Liver (tissue), 9 donors: ENCODE measurements around the gene BTBD9. TPM values are rescaled to one million over a fixed set of nuclear protein-coding genes. Genes with fewer than 3 reads are reported as not detected.

Experiments
- DNase-seq: peaks from one replicate; pipeline ENCODE4 v3.0.0-alpha.2; 2017; ENCODE audit warnings: low spot score
- H3K27ac ChIP-seq, 2 donors: one replicate each; pipeline ENCODE4 v1.7.0; 2013; ENCODE audit warnings: inconsistent platforms in 2 of 2, low read length in 2 of 2, control low read depth in 1 of 2, low read depth in 1 of 2, mild to moderate bottlenecking in 1 of 2
- H3K27me3 ChIP-seq, 4 donors: one replicate each; pipeline versions ENCODE4 v1.6.1 to v1.7.0; 2013; ENCODE audit warnings: low read length in 3 of 4, inconsistent platforms in 1 of 4, mild to moderate bottlenecking in 1 of 4, moderate library complexity in 1 of 4; ENCODE audit not compliant: control insufficient read depth in 4 of 4, insufficient read depth in 4 of 4
- H3K36me3 ChIP-seq, 4 donors: one replicate each; pipeline versions ENCODE4 v1.6.1 to v1.7.0; 2013; ENCODE audit warnings: low read length in 3 of 4, mild to moderate bottlenecking in 3 of 4, low read depth in 1 of 4, moderate library complexity in 1 of 4; ENCODE audit not compliant: control insufficient read depth in 4 of 4, insufficient read depth in 3 of 4
- H3K4me1 ChIP-seq, 4 donors: one replicate each; pipeline versions ENCODE4 v1.6.1 to v1.7.0; 2013; ENCODE audit warnings: low read length in 3 of 4, mild to moderate bottlenecking in 3 of 4, moderate library complexity in 1 of 4; ENCODE audit not compliant: control insufficient read depth in 4 of 4, insufficient read depth in 4 of 4
- H3K4me3 ChIP-seq, 3 donors: one replicate each; pipeline versions ENCODE4 v1.6.1 to v1.7.0; 2013; ENCODE audit warnings: low read length in 3 of 3, control low read depth in 1 of 3, low read depth in 1 of 3, mild to moderate bottlenecking in 1 of 3
- H3K9ac ChIP-seq, 2 donors: one replicate each; pipeline ENCODE4 v1.7.0; 2013; ENCODE audit warnings: low read length in 2 of 2, mild to moderate bottlenecking in 2 of 2, moderate library complexity in 2 of 2, control low read depth in 1 of 2, low read depth in 1 of 2
- H3K9me3 ChIP-seq, 4 donors: one replicate each; pipeline versions ENCODE4 v1.6.1 to v1.7.0; 2013; ENCODE audit warnings: low read length in 3 of 4; ENCODE audit not compliant: control insufficient read depth in 4 of 4
- ATF3 ChIP-seq: IDR thresholded peaks from 2 replicates; pipeline ENCODE4 v1.6.1; 2016; ENCODE audit warnings: antibody characterized with exemption
- CTCF ChIP-seq: fragments of 150-350 bp; IDR thresholded peaks from 2 replicates; pipeline ENCODE4 v1.5.1; 2017; ENCODE audit warnings: improper control_type of control experiment, low read depth, low read length; ENCODE audit not compliant: missing input control
- EGR1 ChIP-seq, 2 donors: IDR thresholded peaks; 2 replicates each; pipeline ENCODE4 v1.6.1; 2016 to 2018; ENCODE audit warnings: antibody characterized with exemption in 2 of 2, low read depth in 2 of 2
- FOXA1 ChIP-seq: IDR thresholded peaks from 2 replicates; pipeline ENCODE4 v1.6.1; 2016; ENCODE audit warnings: antibody characterized with exemption
- FOXA2 ChIP-seq: IDR thresholded peaks from 2 replicates; pipeline ENCODE4 v1.6.1; 2016; ENCODE audit warnings: antibody characterized with exemption
- GABPA ChIP-seq, 2 donors: IDR thresholded peaks in 1 of 2; conservative IDR thresholded peaks in 1 of 2; 2 replicates each; pipeline ENCODE4 v1.6.1; 2016; ENCODE audit warnings: antibody characterized with exemption in 2 of 2, mild to moderate bottlenecking in 1 of 2, moderate library complexity in 1 of 2
- HNF4A ChIP-seq, 2 donors: conservative IDR thresholded peaks; 2 replicates each; pipeline ENCODE4 v1.6.1; 2016; ENCODE audit warnings: antibody characterized with exemption in 2 of 2, mild to moderate bottlenecking in 2 of 2
- HNF4G ChIP-seq: IDR thresholded peaks from 2 replicates; pipeline ENCODE4 v1.6.1; 2016; ENCODE audit warnings: antibody characterized with exemption
- JUND ChIP-seq, 2 donors: IDR thresholded peaks; 2 replicates each; pipeline ENCODE4 v1.6.1; 2016; ENCODE audit warnings: antibody characterized with exemption in 2 of 2
- MAX ChIP-seq: IDR thresholded peaks from 2 replicates; pipeline ENCODE4 v1.6.1; 2016; ENCODE audit warnings: antibody characterized with exemption
- NR2F2 ChIP-seq: IDR thresholded peaks from 2 replicates; pipeline ENCODE4 v1.6.1; 2016; ENCODE audit warnings: antibody characterized with exemption
- RAD21 ChIP-seq, 2 donors: IDR thresholded peaks; 2 replicates each; pipeline ENCODE4 v1.6.1; 2016; ENCODE audit warnings: antibody characterized with exemption in 2 of 2, mild to moderate bottlenecking in 2 of 2
- REST ChIP-seq: IDR thresholded peaks from 2 replicates; pipeline ENCODE4 v1.6.1; 2016; ENCODE audit warnings: antibody characterized with exemption, mild to moderate bottlenecking
- RXRA ChIP-seq, 2 donors: IDR thresholded peaks; 2 replicates each; pipeline ENCODE4 v1.6.1; 2017 to 2018; ENCODE audit warnings: antibody characterized with exemption in 2 of 2, mild to moderate bottlenecking in 1 of 2
- SP1 ChIP-seq: IDR thresholded peaks from 2 replicates; pipeline ENCODE4 v1.6.1; 2018; ENCODE audit warnings: antibody characterized with exemption, mild to moderate bottlenecking
- TAF1 ChIP-seq: conservative IDR thresholded peaks from 2 replicates; pipeline ENCODE4 v1.6.1; 2016; ENCODE audit warnings: antibody characterized with exemption, mild to moderate bottlenecking
- YY1 ChIP-seq: IDR thresholded peaks from 2 replicates; pipeline ENCODE4 v1.6.1; 2016; ENCODE audit warnings: antibody characterized with exemption, mild to moderate bottlenecking
- ZBTB33 ChIP-seq: IDR thresholded peaks from 2 replicates; pipeline ENCODE4 v1.6.1; 2016; ENCODE audit warnings: antibody characterized with exemption
- polyA plus RNA-seq, 2 donors: library from polyadenylated mRNA; stranded (reverse) in 1 of 2; unstranded in 1 of 2; fragments of 200-250 nt in 1 of 2; fragments of >200 nt in 1 of 2; fragmentation: Nextera tagmentation in 1 of 2; extraction: Ambion mirVana in 1 of 2; gene quantifications; one replicate each; pipeline versions ENCODE4 v1.2.1 to v1.2.3, GENCODE V29; 2013 to 2015
- total RNA-seq, 2 donors: library from RNA; depleted of rRNA; stranded (reverse); fragments of >200 nt; gene quantifications; one replicate each; pipeline ENCODE4 v1.2.3, GENCODE V29; 2014
- donor health status: healthy.
- donor health status: healthy.
- donor health status: healthy.
- donor health status: healthy.
- donor health status: healthy.

Gene BTBD9
- total and polyA plus RNA-seq, 4 donors, result 2.0 to 12.4 (median 5.7) TPM

- H3K4me3 ChIP-seq, result no peak overlapping the region
- no peaks in the 10 kb centered on the region for H3K36me3 ChIP-seq
- H3K27me3 ChIP-seq, result no peaks in the 10 kb centered on the region
- DNase-seq, result no peak
- no peaks in the 10 kb centered on the region for H3K9me3 ChIP-seq
- H3K9ac ChIP-seq, result no peak overlapping the region
- peaks cover 0 to 2% (median 0%) of the 10 kb centered on the region in 4 donors for H3K4me1 ChIP-seq
- H3K27ac ChIP-seq, result no peak overlapping the region
- no peak for TF ChIP-seq HNF4G
- no peak for TF ChIP-seq RXRA (IDR thresholded peaks at IDR 0.05)
- no peak for TF ChIP-seq YY1
- TF ChIP-seq HNF4A (conservative IDR thresholded peaks at IDR 0.05), result no peak
- TF ChIP-seq FOXA2, result no peak
- TF ChIP-seq GABPA (IDR thresholded peaks at IDR 0.05 in 1 of 2, conservative IDR thresholded peaks at IDR 0.05 in 1 of 2), result no peak
- TF ChIP-seq TAF1, result no peak
- no peak for TF ChIP-seq JUND (IDR thresholded peaks at IDR 0.05)
- TF ChIP-seq RAD21 (IDR thresholded peaks at IDR 0.05), result no peak
- no peak for TF ChIP-seq MAX
- no peak for TF ChIP-seq REST
- no peak for TF ChIP-seq ATF3
- TF ChIP-seq SP1, result no peak
- no peak for TF ChIP-seq FOXA1
- no peak for TF ChIP-seq ZBTB33
- TF ChIP-seq NR2F2, result no peak
- no peak for TF ChIP-seq CTCF
- no peak for TF ChIP-seq EGR1 (IDR thresholded peaks at IDR 0.05; ENCODE audit: low read depth in 2 of 2)
Measured at GRCh38 chr6:38508894-38509293, 130.8 kb downstream of the BTBD9 start.
